HL-60 (cell line): ENCODE results near the gene CCDC40.

Source experiments
- DNase-seq, 2 experiments: peaks; one replicate each; pipeline ENCODE4 v3.0.0-alpha.2; 2010 to 2020; ENCODE audit warnings: low read depth in 1 of 2, low spot score in 1 of 2
- H3K27ac ChIP-seq: fragments of 250-450 bp; sonication (Bioruptor Pico); replicated peaks from 2 replicates; pipeline ENCODE4 v1.5.1; 2020; ENCODE audit warnings: mild to moderate bottlenecking, moderate library complexity
- H3K27me3 ChIP-seq: fragments of 250-450 bp; sonication (Bioruptor Pico); 2 replicates; pipeline ENCODE4 v1.5.1; 2021; ENCODE audit warnings: mild to moderate bottlenecking, moderate library complexity; ENCODE audit not compliant: insufficient read depth, poor library complexity, severe bottlenecking
- H3K4me3 ChIP-seq: replicated peaks from 2 replicates; pipeline ENCODE4 v1.5.1; 2011; ENCODE audit warnings: mild to moderate bottlenecking, control low read depth, low read length; ENCODE audit not compliant: insufficient read depth
- CTCF ChIP-seq: IDR thresholded peaks from one replicate; pipeline ENCODE4 v1.5.1; 2011; ENCODE audit warnings: low read length, control low read depth, inconsistent platforms; ENCODE audit not compliant: insufficient read depth
- GABPA ChIP-seq: IDR thresholded peaks from 2 replicates; pipeline ENCODE4 v1.6.1; 2012; ENCODE audit warnings: low read depth
- POLR2AphosphoS5 ChIP-seq: IDR thresholded peaks from 2 replicates; pipeline ENCODE4 v1.6.1; 2012; ENCODE audit warnings: low read depth
- REST ChIP-seq: IDR thresholded peaks from 2 replicates; pipeline ENCODE4 v1.6.1; 2012; ENCODE audit warnings: low read depth; ENCODE audit not compliant: insufficient replicate concordance
- SPI1 ChIP-seq: IDR thresholded peaks from 2 replicates; pipeline ENCODE4 v1.6.1; 2012; ENCODE audit warnings: low read depth, mild to moderate bottlenecking, borderline replicate concordance

Gene CCDC40

DNA sequence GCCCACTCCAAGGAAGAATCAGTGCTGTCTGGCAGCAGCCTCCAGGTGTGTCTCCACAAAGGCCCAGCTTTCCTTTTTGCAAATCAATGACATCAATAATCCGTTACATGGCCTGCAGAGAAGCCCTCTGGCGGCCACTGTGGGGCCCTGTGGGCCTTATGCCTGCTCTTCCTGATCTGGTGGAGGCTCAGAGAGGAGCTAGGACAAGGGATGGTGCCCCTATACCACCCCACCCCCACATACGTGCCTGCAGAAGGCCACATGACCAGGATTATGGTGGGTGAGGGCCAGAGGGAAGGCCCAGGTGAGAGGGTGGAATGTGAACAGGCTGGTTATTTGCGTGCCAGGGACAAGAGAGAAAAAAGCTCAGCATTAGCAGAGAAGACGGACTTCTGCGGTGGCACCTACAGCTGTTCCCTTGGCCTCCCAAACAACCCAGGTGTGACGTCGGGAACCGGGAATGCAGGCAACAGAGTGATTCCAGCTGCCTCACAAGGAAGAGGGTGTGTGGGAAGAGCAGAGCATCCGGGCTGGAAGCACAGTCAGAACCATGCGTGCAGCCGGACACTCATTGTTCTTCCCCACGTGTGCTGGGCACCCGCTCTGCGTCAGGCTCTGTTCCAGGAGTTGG, 88.0 kb downstream of the CCDC40 start:
- TF ChIP-seq SPI1 (no peak), GABPA (no peak), CTCF (peak; percentile 39), REST (no peak)
- no peak for DNase-seq
- H3K4me3 ChIP-seq = no peak overlapping the region
- H3K27me3 ChIP-seq = peaks cover 3% of the 10 kb centered on the region
- H3K27ac ChIP-seq = no peak overlapping the region

DNA sequence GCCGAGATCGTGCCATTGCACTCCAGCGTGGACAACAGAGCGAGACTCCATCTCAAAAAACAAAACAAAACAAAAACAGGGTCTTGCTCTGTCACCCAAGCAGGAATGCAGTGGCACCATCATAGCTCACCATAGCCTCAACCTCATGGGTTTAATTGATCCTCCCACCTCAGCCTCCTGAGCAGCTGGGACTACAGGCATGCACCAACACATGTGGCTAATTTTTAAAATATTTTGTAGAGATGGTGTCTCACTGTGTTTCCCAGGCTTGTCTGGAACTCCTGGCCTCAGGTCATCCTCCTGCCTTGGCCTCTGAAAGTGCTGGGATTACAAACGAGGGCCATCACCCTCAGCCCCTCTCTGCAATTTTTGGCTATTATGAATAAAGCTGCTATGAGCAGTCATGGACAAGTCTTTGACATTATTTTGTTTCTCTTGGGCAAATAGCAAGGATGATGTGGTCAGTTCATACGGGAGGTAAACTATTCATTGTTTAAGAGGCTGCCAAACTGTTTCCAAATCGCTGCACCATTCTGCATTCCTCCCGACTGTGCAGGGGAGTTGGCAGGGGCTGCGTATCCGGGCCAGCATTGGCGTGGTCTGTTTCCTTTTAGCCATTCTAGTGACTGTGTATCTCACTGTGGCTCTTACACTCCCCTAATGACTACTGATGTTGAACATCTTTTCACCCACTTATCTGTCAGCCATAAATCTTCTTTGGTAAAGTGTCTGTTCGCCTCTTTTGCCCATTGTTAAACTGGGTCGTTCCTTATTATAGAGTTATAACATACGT, 89.4 kb downstream of the CCDC40 start:
- no peak overlapping the region for H3K27ac ChIP-seq
- no peak for TF ChIP-seq SPI1
- no peak for TF ChIP-seq POLR2AphosphoS5
- TF ChIP-seq CTCF = no peak
- TF ChIP-seq REST = no peak
- TF ChIP-seq GABPA = no peak
- no peak for DNase-seq
- H3K27me3 ChIP-seq = peaks cover 3% of the 10 kb centered on the region
- H3K4me3 ChIP-seq = no peak overlapping the region

DNA sequence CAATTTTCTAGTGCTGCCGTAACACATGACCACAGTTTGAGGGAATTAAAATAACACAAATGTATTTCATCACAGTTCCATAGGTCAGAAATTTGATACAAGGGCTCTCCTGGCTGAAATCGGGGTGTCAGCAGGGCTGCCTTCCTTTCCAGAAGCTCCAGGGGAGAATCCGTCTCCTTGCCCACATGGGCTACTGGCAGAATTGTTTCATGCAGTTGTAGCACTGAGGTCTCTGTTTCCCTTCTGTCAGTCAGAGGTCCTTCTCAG, 89.9 kb downstream of the CCDC40 start:
- no peak overlapping the region for H3K27ac ChIP-seq
- peaks cover 3% of the 10 kb centered on the region for H3K27me3 ChIP-seq
- H3K4me3 ChIP-seq = no peak overlapping the region
- DNase-seq = no peak
- no peak for TF ChIP-seq POLR2AphosphoS5
- no peak for TF ChIP-seq GABPA
- no peak for TF ChIP-seq CTCF
- TF ChIP-seq REST = no peak
- no peak for TF ChIP-seq SPI1
